DMS79 (cell line): ENCODE data around the gene JAK1.

Source experiments
- DNase-seq: peaks from one replicate; lab custom pipeline; 2025; lab: John Stamatoyannopoulos, UW

Gene JAK1

GRCh38 chr1:64866689-64867088 is 99.7 kb downstream of the JAK1 start:
- DNase-seq: no peak

GRCh38 chr1:64865105-64865757 is 101.1 kb downstream of the JAK1 start:
- DNase-seq: no peak

GRCh38 chr1:64864018-64864940 is 102.1 kb downstream of the JAK1 start:
- DNase-seq: no peak

- no peak for DNase-seq
Observed at GRCh38 chr1:64861611-64862010, 104.7 kb downstream of the JAK1 start.

- DNase-seq: no peak
Observed at GRCh38 chr1:64857347-64857746, 109.0 kb downstream of the JAK1 start.

- no peak for DNase-seq
Observed at GRCh38 chr1:64856553-64856952, 109.8 kb downstream of the JAK1 start.

- no peak for DNase-seq
Observed at GRCh38 chr1:64855557-64855956, 110.8 kb downstream of the JAK1 start.

GRCh38 chr1:64854674-64855073 is 111.7 kb downstream of the JAK1 start:
- no peak for DNase-seq

- DNase-seq: no peak
Observed at GRCh38 chr1:64851664-64852063, 114.7 kb downstream of the JAK1 start.

GRCh38 chr1:64850846-64851245 is 115.5 kb downstream of the JAK1 start:
- DNase-seq: no peak

- no peak for DNase-seq
Observed at GRCh38 chr1:64849942-64850341, 116.4 kb downstream of the JAK1 start.

- no peak for DNase-seq
Observed at GRCh38 chr1:64848803-64849202, 117.5 kb downstream of the JAK1 start.

- no peak for DNase-seq
Observed at GRCh38 chr1:64848136-64848535, 118.2 kb downstream of the JAK1 start.

- DNase-seq: no peak
Observed at GRCh38 chr1:64847666-64848065, 118.7 kb downstream of the JAK1 start.

GRCh38 chr1:64846573-64847430 is 119.5 kb downstream of the JAK1 start:
- no peak for DNase-seq

- no peak for DNase-seq
Observed at GRCh38 chr1:64845831-64846425, 120.4 kb downstream of the JAK1 start.

- DNase-seq: no peak
Observed at GRCh38 chr1:64844609-64845008, 121.7 kb downstream of the JAK1 start.

- DNase-seq: no peak
Observed at GRCh38 chr1:64844175-64844574, 122.2 kb downstream of the JAK1 start.

- DNase-seq: no peak
Observed at GRCh38 chr1:64843675-64844074, 122.7 kb downstream of the JAK1 start.

- no peak for DNase-seq
Observed at GRCh38 chr1:64842224-64842623, 124.1 kb downstream of the JAK1 start.

- no peak for DNase-seq
Observed at GRCh38 chr1:64841330-64842065, 124.9 kb downstream of the JAK1 start.
